Loucy (cell line): ENCODE data around the gene ADGRD1.

Source experiments
- CTCF ChIP-seq: fragments of 200-600 bp; sonication (generic); conservative IDR thresholded peaks from 2 replicates; pipeline ENCODE4 v1.5.1; 2014; ENCODE audit warnings: mild to moderate bottlenecking, antibody characterized with exemption, low read length
- EZH2phosphoT487 ChIP-seq: fragments of 200-600 bp; IDR thresholded peaks from 2 replicates; pipeline ENCODE4 v1.6.1; 2018; ENCODE audit warnings: antibody characterized with exemption, mild to moderate bottlenecking, moderate library complexity, borderline replicate concordance

DNA sequence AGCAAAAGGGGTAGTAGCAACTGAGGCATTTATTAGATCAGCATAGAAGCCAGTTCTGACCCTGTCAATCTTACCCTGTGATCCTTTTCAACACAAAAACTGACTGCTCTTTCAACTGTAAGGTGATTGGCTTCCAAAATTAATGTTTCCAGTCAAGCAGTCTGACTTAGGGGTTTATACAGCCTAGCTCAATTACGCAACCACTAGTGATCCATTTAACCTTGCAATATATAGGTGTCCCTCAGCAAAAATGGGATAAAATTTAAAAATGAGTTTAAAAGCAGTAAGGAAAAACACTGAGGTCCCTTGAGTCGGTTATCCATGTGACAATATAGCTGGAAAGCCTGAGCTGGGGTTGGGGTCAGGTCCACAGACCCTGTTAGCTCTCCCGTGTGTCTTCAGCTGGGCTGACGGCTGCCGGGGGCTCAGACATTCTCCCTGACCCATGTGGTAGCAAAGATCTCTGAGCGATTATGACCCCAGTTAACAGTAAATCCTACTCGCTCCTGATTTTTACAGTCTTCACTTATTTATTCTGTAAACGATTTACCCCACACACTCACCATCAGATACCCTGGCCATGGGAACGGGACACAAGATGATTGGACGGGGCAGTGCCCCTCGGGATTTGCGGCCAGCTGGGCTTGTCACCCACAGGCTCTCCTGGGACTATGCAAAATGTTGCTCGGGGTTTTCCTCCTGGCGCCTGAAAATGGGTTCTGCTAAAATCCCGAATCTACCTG is 16.6 kb downstream of the ADGRD1 start:
- no peak for TF ChIP-seq CTCF
- no peak for TF ChIP-seq EZH2phosphoT487
